HG03520 (cell line): Measurements from ENCODE around the gene CASKIN1.

ENCODE experiments used
- ATAC-seq: cut with Tn5 transposase; IDR thresholded peaks from one replicate; pipeline ENCODE4 v1.9.1; 2021; ENCODE audit warnings: mild to moderate bottlenecking, moderate library complexity; ENCODE audit not compliant: unreplicated experiment

CASKIN1 gene

DNA sequence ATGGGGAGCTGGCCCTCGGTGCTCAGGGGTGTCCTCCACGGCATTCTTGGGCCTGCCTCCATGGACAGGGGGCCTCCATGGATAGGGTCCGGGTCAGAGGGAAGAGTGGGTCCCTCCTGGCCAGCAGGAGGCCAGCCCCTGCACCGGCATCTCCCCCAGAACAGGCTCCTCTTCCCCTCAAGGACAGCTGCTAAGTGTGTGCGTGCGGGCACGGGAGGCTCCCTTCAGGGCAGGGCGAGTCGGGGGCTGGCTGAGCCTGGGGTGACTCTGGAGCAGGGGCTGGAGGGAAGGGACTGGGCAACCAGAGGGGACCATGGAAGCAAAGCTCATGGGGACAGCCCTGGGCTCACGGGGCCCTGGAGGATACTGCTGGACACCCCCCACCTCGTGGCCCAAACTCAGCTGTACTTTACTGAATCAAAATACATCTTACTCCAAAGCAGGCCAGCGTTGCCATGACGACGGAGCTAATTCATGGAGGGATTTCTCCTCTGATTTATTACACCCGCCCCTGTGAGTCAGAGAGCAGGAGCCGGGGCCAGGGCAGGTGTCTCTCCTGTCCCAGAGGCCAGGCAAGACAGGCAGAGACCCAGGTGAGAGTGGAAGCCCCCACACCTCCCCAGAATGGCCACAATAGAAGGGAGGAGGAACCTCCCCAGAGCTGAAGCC lies 2.1 kb downstream of the CASKIN1 start:
- no peak for ATAC-seq

DNA sequence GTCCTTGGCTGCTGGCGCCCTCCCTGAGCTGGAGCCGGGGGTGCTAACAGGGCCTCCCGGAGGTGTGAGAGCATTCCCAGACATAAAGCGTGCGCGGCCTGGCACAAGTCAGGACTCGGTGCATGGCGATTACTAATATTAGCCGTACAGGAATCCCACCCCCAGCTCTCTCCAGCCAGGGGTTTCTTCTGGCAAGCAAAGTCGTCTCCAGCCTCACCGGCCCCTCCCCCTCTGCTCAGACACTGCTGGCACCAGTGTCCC lies 5.0 kb downstream of the CASKIN1 start:
- ATAC-seq = no peak

DNA sequence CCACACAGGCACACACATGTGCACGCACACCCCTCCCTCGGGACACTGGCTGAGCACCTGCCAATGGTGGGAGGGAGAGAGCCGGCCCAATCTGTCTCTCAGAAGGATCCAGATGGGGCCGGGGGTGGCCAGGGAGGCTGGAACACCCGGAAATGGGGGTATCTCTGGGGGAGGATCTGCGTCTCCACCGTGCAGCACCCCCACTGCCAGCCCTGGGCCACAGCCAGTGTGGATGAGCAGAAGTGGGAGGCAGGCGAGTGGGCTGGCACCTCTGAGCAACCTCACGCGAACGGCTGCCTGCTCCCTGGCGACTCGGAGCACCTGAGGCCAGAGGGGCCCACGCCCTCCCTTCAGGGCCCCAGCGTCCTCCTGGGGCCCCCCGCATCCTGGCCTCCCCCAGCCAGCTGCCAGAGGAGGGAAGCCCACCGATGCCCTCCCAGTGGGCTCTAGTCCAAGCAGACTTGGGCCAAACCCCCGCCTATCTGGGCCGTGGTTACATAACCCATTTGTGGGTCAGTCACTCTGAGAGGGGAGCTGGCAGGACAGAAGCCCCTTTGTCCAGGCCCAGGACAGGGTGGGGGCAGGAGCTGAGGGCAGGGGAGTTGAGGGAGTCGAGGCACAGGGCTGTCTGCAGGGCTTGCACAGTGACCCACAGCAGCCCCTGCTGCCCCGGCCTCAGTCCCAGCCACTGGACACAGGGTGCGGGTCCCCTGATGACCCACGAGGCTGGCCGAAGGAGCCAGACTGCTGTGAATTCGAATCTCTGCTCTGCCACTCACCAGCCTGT lies 5.6 kb downstream of the CASKIN1 start:
- no peak for ATAC-seq

DNA sequence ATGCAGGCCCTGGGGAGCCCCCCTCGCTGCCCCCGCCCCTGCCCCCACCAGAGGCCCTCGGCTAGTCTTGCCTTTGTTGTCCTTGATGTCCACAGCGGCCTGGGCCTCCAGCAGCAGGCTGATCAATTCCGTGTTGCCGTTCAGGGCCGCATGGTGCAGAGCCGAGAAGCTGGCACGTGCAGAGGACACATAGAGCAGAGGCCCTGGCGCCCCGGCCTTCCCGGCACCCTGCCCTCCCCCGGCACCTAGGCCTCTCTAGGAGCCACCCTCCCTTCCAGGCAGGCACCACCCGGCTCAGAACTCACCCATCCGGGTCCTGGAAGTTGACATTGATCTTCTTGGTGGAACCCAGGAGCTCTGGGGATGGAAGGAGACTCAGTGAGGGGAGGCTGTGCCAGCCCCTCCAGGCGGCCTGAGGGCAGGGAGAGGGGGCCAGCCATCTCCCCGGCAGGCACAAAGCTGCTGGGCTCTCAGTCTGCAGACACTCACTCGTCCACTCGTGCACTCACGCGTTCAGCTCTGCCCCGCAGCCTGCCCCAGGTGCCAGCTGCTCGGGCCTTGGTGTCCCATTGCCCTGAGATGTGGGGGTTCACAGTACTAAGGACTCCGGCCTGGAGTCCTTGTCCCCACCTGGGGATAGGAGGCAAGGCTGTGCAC lies 6.3 kb downstream of the CASKIN1 start:
- ATAC-seq = no peak

DNA sequence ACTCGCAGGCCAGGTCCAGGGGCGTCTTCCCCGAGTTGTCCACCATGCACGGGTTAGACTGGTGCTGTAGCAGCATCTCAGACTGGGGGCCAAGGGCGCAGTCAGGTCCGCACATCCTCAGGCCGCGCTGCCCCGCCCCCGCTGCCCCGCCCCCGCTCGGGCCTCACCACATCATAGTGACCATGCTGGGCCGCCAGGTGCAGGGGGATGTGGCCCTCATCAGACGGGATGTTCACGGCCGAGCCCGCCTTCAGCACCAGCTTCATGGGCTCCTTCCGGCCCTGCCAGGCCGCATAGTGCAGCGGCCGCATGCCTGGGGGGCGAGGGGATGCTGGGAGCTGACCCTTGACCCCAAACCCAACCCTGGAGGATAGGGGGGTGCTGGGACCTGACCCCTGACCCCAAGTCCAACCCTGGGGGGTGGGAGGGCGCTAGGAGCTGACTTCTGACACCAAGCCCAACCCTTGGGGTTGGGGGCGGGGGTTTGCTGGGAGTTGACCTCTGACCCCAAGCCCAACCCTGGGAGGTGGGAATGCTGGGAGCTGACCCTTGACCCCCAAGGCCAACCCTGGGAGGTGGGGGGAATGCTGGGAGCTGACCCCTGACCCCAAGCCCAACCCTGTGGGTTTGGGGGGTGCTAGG lies 7.0 kb downstream of the CASKIN1 start:
- ATAC-seq = no peak

DNA sequence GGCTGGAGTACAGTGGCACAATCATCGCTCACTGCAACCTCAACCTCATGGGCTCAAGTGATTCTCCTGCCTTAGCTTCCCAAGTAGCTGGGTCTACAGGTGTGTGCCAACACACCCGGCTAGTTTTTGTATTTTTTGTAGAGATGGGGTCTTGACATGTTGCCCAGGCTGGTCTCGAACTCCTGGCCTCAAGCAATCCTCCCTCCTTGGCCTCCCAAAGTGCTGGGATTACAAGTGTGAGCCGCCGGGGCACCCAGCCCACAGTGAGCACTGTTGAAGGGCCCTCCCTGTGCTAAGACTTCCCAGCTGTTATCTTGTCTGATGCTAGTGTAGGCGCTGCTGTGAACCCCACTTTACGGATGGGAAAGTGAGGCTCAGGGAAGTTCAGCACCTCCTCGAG lies 8.0 kb downstream of the CASKIN1 start:
- no peak for ATAC-seq

DNA sequence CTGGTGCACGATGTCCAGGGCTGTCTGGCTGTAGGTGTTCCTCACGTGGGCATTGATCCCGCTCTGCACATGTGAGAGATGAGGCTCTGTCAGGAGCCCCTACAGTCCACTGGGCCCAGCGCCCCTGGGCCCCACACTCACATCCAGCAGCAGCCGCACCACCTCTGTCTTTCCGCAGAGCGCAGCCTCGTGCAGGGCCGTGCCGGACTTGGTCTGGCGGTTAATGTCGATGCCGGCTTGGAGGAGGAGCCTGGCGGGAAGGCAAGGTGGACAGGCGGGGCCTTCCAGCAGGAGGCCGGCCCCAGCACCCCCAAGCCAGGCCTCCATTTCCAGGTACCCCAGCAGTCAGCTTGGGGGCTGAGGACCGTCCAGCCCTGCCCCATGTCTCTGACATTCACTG lies 9.2 kb downstream of the CASKIN1 start:
- no peak for ATAC-seq

DNA sequence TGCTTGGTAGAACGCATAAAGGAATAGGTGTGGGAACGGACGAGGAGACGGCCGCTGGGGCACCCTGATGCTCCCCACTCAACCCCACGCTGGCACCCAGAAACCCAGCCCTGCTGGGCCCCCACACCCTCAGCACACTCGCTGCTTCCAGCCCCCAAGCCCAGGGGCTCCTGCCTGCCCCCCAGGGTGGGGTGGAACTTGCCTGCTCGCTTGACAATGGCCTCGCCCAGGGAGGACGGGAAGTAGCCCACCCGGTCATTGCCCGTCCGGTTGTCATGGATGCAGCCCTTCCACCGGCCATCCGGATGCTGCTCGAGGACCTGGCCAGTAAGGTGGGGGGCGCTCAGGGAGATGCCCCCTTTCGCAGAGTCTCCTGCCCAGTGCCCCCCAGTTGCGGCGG lies 9.9 kb downstream of the CASKIN1 start:
- no peak for ATAC-seq

DNA sequence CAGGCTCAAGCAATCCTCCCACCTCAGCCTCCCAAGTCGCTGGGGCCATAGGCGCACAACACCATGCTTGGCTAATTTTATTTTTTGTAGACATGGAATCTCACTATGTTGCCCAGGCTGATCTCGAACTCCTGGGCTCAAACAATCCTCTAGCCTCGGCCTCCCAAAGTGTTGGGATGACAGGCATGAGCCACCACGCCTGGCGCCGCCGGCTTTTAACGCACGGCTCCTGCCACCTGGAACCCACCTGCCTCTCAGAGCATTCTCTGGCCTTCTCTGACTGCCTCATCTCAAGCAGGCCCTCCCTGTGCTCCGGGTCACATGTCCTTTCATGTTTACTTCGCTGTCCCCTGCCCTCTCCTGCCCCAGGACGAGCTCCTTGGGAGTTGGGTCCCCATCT lies 10.3 kb downstream of the CASKIN1 start:
- ATAC-seq = no peak

DNA sequence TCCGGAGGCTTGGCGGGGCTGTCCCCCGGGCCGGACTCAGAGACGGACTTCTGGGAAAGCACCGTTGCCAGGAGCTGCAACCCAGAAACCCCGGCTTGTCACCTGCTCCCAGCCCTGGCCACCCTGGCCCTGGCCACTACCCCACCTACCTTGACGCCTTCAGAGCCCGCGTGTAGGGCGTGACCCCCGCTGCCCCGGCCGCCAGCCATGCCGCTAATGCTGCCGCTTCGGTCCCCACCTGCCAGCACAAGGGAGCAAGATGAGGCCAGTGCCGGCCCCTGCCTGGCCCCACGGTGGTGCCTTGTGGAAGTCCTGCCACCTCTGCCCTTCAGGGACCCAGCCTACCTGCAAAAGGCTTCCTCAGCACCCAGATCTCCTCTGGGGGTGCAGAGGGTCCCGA lies 11.4 kb downstream of the CASKIN1 start:
- no peak for ATAC-seq

DNA sequence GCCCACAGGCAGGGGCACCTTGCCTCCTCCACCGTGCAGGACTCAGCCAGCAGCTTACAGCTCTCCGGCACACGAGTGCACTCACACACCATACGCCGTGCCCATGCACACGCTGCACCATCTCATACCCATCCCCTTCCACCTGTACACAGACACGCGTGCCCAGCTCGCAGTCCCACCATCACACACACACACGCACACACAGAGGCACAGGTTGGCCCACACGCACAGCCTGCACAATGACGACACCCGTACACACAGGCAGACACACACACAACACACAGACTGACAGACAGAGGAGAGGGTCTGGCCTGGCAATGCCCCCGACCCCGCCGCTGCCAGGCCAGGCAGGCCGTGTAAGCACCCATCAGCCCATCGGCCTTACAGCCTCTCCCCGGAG lies 12.1 kb downstream of the CASKIN1 start:
- ATAC-seq = no peak

DNA sequence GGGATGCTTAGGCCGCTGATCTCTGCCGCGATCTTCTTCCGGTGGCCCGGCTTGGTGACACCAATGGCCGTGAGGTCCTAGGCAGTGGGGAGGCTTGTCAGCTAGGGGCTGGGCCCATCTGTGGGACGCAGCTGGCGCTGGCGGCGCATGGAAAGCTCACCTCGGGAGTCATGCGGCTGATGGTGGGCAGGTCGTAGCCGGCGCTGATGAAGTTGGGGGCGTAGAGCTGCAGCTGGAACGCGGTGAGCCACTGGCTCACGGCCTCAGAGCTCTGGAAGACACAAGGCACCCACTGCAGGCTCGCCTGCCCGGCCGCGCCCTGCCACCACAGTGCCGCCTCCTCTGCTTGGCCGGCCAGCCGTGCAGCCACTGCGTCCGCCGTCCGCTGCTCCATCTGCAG lies 12.7 kb downstream of the CASKIN1 start:
- ATAC-seq = no peak

DNA sequence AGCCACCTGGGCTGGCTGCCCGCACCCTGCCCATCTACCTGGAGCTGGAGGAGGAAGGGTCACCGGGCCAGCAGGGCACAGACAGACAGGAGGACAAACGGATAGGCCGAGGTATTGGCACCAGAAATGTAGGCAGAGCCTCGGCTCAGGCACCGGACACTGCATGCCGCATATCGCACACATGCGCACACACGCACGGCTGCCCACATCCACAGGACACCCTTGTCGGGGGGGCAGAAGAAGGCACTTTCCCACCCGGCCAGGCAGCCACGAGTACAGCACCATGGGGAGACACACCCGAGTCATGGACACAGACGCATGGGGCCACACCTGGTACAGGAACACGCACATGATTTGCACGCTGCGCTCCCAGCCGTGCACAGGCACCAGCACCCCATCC lies 14.5 kb downstream of the CASKIN1 start:
- ATAC-seq = no peak

DNA sequence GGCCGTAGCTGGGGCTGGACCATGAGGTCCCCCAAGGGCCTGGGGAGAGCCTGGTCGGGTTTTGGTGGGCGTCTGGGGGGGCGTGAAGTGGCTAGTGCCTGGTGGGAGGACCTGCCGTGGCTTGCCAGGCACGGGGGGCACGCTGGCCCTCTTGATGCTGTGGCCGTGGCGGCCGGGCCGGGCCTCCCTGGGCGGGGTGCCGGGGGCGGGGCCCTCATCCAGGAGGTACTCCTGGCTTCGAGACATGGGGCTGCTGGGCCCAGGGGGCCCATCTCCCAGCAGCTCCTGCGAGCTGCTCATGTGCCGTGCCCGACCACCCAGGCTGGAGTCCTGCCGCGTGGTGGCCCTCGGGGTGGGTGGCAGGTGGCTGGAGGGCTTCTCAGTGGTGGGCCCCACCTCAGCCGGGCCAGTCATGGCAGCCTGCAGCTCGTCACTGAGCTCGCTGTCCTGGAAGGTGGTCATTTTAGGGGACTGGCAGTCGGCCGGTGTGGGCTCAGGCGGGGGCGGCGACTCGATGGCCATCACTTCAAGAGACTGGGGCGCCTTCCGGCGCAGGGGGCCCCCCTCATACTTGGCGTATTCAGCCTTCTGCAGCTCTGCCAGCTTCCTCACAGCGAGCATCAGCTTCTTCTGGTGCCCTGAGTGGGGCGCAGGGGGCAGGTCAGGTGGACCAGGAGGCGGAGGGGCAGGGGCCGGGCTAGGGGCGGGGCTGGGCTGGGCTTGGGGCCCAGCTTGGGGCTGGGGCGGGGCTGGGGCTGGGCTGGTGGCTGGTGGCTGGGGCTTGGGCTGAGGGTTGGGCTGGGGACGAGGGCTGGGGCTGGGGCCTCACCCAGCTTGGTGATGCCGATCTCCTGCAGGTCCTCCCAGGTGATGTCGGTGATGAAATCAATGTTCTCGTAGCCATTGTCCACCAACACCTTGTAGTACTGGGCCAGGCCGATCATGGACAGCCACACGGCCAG lies 15.2 kb downstream of the CASKIN1 start:
- no peak for ATAC-seq

DNA sequence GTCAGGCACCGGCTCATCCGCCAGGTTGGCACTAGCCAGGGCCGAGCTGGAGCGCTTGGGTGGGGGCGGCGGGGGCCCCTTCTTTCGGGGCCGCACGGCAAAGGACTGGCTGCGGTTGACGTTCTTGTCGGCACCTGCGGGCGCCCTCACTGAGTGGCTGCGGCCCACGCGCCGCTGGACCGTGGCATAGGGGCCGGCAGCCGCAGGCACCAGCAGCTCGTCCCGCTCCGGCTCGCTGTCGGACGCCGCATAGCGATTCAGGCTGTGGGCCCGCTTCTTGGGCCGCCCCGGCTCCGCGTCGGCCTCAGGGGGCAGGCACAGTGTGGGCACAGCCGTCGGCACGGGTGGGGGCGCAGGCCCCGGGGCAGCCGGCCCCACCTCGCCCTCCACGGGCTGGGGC lies 15.9 kb downstream of the CASKIN1 start:
- no peak for ATAC-seq

DNA sequence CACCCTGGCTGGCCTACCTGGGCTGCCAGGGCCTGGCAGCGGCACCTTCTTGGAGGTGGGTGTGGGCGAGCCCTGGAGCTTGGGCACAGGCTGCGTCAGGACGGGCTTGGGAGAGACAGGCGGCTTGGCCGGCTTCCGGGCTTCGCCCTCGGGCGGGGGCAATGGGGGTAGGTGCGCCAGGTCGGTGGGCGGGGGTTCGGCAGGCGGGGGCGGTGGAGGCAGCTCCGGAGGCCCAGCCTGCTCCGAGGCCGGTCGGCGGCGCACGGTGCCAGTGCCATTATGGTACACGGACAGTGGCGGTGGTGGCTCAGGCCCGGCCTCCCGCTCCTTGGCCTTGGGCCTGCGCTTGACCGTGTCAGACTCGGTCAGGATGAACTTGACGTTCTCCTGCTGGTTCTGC lies 16.8 kb downstream of the CASKIN1 start:
- ATAC-seq = no peak

DNA sequence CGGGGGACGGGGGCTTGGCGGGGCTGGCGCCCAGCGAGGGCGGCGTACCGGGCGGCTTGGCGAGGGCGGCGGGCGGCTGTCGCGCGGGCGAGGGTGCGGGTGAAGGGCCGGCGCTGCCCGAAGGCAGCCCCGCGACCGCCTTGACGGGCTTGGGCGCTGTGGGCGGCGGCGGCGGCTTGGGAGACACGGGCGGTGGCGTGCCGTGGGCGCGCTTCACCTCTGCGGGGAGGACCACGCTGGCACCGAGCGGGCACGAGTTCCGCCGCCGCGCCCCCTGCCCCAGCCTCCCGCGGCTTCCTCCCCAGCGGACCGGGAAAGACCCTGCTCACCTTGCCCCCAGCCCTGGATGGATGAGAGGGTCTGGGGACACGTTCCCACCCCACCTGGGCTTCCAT lies 17.3 kb downstream of the CASKIN1 start:
- no peak for ATAC-seq

DNA sequence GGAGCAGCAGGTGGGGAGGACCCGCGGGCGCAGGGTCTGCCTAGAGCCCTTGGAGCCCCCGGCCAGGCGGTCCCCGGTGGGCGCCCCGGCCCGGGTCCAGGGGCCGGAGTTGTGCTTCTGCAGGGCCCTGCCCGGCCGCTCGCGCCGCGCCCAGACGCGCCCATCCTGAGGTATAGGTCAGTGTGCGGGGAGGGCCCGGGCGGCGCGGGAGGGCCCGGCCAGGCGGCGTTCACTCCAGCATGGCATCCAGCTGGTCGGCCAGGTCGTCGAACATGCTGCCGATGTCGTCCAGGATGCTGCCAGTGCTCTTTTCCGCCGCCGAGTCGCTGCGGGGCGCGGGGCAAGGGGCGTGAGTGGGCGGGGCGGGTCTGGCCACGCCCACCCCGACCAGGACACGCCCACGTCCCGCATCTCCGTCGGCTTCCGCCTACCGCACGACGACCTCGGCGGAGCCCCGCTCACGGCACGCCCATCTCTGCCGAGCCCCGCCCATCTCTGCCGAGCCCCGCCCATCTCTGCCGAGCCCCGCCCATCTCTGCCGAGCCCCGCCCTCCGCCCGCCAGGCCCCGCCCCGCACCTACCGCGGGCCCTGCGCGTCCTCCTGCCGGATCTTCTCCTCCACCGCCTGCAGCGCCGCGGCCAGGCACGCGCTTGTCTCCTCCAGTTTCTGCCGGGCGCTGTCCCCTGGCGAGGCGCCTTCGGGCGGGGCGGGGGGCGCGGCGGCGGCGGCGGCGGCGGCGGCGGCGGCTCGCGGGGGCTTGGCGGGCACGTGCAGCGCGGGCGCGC lies 17.9 kb downstream of the CASKIN1 start:
- no peak for ATAC-seq

DNA sequence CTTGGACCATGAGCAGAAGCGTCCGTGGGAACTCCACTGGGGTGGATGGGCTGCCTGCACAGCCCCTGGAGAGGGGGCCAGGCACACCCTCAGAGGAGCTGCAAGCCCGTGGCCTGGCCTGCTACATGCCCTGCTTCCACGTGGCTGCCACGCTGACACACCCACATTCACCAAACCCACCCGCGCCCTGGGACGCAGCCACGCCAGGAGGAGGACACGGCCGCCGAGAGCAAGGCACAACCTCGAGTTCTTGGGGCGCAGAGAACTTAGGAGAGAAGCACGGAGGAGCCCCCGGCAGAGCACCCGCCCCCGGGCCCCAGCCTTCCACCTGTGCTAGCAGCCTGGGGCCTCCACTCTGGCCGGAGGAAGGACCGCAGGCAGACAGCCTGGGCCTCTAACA lies 18.8 kb downstream of the CASKIN1 start:
- no peak for ATAC-seq

DNA sequence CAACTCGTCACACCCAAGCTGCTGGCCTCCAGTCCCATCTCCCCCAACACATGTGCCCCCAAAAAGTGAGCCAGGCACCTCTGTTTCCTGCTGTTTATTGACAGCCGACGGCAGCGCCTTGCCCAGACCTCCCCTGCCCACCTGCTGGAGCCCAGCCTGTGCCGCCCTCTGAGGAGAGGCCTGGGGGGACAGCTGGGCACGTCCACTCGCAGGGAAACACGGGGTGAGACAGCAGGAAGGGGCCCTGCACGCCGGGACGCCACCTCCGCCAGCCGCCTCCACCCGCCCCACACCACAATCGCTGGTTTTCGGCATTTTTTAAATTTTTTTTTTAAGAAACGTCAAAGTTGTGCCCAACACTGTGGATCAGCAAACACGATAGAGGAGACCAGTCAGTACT lies 19.3 kb downstream of the CASKIN1 start:
- no peak for ATAC-seq
